Measurements from ENCODE around the gene KCNA10.

DNA sequence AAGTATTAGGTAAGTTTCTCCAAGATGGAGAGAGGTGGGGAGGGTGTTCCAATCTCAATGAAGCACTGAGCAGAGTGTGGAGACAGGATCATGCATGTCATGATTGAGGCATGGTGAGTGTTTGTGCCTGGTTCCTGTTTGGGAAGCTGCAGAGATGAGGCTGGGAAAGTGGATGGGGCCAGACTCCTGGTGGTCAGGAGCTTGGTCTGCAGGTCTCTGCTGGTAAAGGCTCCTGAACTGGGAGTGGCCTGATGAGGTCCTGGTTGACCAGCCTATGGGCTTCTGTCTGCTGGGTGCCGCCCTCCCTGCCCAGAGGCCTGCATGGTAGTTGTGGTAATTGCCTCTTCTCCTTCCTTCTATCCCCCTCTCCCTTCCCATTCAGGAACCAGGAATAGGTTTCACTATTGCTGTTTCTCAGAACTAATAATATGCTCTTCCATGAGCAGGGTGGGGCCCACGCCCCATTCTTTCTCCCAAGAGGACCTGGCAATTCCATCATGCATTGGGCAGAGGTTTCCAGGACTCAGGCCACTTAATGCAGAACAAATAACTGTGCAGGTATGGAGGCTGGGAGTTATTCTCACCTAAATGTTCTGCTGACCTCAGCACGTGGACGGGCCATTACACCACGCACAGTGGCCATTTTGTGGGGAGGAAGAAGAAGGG lies 43.5 kb downstream of the KCNA10 start:
- TF ChIP-seq CTCF (IDR thresholded peaks at IDR 0.05; ENCODE audit: low read depth, low read length, poor library complexity, severe bottlenecking) (no peak), EZH2phosphoT487 (IDR thresholded peaks at IDR 0.05; ENCODE audit: borderline replicate concordance, low read length) (no peak)

All from DOHH2 (cell line).